DMS79 treated with DMSO at 0.1 percent for 48 hours (cell line): ENCODE results near the gene TBC1D22A.
A peak's percentile ranks its signal among the peaks of the same experiment; 100 is the strongest.

Source experiments
- DNase-seq: peaks from one replicate; lab custom pipeline; 2025; lab: John Stamatoyannopoulos, UW

Gene TBC1D22A

GRCh38 chr22:46909237-46910030 is 147.0 kb downstream of the TBC1D22A start:
- no peak for DNase-seq

GRCh38 chr22:46910624-46911023 is 148.2 kb downstream of the TBC1D22A start:
- no peak for DNase-seq

GRCh38 chr22:46911346-46911745 is 148.9 kb downstream of the TBC1D22A start:
- peak; percentile 11 for DNase-seq

DNA sequence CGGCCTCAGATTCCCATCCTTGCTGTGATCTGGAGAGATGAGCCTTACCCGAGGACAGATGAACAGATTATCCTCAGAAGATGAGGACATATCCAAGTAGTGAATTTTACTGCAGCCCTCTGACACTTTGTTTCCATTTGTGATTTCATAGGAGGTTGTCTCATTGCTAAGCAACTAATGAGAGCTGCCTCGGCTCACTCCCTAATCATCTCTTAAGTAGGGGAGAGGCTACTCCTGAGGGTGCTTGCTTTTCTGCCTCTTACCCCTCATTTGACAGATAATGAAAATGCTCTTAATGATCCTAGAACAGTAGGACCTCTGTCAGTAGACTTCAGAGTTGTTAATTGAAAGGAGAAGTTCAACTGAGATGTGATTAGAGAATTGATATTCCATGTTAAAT is 150.9 kb downstream of the TBC1D22A start:
- DNase-seq = peak; percentile 36

DNA sequence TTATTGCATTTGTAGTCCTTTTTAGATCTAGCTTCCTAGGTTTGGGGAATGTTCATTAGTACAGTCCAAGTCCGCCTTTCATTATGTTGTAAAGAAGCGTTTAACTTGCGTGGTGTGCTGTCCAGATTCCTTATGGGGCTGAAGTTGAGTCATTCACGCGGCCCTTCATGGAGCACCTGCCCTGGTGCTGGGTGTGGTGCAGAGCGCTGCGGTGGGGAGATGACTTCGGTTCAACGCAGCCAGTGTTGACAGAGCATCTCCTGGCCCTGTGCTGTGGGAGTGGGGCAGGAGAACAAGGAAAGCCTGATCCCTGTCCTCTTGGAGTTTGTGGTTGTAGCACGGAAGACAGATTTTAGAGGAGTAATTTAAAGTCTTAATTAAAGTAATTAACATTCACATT is 152.0 kb downstream of the TBC1D22A start:
- no peak for DNase-seq

DNA sequence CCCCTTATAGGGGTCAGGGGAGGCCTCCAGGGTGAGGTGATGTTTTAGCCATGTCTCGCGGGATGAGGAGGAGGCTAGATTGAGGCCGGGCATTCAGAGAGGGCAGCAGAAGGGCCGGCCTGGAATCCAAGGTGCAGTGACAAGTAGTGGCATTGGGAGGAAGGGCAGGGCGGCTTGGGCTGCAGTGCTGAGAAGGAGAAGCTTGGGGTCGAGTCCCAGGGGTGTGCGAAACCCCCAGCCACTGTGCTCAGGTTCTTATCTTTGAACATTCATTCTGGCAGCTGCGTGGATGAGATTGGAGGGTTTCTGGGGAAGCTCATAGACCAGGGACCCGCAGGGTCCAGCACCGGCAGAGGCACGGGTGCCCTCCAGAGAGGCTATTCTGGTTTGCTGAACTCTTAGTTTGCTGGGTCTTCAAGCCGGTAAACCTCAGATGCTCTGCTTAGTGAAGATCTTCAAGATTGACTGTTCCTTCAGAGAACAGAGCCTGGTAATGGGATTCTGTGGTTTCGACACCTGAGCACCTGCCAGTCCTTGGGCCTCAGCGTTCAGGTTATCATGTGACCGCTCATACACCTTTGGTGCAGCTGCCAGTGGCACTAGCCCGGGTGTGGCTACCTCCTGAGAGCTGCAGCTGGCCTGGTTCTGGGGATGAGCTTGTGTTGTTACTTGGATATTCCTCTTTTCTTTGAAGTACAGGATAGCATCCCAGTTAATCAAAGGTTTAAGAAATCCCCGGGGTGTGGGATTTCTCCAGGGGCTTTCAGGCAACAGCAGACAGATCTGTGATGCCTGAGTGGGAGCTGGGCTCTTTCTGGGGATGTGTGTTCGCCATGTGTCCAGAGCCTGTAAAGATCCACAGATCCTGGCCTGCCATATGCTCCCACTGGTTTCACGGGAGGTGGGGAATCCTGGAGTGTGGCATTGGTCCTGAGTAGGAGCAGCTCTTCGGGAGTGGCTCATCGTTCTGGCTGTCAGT is 152.8 kb downstream of the TBC1D22A start:
- DNase-seq = peak; percentile 68

GRCh38 chr22:46915950-46916730 is 153.7 kb downstream of the TBC1D22A start:
- DNase-seq = no peak

DNA sequence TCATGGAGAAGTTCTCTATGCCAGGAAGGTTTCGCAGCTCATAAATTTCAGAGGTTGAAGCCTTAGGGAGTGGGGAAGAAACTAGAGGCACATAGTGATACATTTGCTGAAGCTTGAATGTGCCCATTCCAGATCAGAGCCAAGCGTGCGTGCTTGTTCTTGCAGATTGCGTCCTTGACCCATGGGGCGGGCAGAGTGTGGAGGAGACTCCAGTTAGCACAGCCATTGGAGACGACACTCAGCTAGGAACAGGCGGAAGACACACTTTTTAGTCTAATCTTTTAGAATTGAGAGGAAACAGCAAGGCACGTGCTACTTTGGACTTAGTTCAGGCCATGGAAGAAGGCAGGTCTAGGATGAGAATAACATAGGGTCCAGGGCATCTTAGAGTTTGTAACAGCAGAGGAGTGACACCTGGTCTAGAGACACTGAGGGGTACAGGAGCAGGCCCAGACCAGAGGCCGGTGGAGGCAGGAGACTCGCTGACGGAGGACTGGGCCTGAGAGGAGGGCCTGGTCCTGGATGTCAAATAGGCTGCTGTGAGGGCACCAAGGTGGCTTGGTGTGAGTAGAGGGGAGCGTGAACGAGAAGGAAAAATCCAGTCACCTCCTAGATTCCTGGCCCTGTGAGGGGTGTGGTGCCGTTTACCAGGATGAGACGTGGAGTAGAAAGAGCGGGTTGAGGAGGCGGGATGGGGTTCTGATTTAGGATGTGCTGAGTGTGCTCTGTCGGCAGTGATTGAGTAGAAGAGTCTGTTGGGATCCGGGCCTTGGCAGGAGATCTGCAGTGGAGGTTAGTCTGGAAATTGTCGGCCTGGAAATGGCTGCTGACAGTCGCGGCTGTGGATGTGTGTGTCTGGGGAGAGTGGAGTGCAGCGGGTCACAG is 154.7 kb downstream of the TBC1D22A start:
- DNase-seq = no peak

- no peak for DNase-seq
These were observed 155.3 kb downstream of the TBC1D22A start for GRCh38 chr22:46917771-46918101.

- DNase-seq = no peak
These were observed 155.7 kb downstream of the TBC1D22A start for GRCh38 chr22:46918197-46918596.

- no peak for DNase-seq
These were observed 159.6 kb downstream of the TBC1D22A start for GRCh38 chr22:46922037-46922436.

DNA sequence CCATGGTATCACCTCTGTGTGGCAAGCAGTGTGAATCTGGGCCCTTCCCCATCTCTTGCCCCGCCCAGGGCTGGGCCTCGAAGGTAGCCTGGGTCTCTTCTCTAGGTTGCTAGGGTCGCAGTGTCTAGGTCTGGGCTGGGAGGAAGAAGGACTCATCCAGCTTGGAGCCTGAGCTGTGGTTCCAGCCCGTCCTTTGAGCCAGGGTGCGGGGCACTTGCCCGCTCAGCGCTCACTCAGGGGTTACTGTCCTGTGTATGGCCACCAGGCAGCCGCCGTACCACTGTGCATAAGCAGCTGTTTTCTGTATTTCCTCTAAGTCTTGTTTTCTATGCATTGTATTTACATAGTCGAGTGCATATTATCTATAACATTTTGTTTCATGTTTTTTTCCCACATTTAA is 160.9 kb downstream of the TBC1D22A start:
- no peak for DNase-seq

GRCh38 chr22:46925818-46926217 is 163.4 kb downstream of the TBC1D22A start:
- DNase-seq = no peak

DNA sequence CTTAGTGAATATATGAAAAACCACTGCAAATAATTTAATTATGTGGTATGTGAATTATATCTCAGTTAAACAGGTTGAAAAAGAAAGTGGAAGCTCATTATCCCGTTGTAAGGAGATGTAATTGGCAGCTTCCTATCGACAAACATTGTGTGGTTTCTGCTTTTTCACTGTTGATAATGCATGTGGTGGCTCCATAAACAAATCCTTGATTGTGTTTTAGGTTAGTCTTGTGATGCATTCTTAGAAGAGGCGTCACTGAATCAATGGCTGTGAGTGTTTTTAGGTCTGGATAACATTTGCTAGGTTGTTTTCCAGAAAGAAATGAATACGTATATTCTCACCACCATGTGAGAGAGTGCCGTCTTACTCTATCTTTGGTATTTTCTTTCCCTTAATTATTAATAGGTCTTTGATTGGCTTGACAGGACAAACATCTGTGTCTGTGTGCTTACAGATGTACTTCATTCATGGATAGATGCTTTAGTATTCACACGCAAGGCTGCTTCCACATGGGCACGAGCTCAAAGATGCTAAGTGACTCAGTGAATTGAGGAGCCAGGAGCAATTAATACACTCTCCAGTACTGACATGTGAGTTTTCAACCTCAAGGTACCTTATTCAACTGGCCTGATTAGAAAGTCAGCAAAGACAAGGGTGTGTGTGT is 166.7 kb downstream of the TBC1D22A start:
- DNase-seq = no peak

- no peak for DNase-seq
These were observed 167.3 kb downstream of the TBC1D22A start for GRCh38 chr22:46929710-46930204.

GRCh38 chr22:46931414-46931813 is 169.0 kb downstream of the TBC1D22A start:
- DNase-seq = no peak

DNA sequence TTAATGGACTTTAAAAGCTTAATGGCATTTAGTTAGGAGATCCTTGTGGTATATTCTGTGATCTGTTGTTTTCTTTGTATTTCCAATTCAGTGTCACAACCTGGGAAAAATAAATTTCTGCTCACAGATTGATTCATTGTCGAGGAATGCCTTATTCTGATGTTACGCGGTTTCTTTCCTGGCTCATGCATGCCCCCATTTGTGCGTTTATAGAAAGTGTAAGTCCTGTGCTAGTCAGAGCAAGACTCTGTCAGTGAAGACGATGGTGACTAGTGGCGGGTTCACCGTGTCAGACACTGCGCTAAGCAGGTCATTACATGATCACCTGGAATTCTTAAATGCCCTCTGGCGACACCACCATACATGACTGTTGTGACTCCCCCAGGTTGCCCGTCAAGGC is 169.4 kb downstream of the TBC1D22A start:
- no peak for DNase-seq

DNA sequence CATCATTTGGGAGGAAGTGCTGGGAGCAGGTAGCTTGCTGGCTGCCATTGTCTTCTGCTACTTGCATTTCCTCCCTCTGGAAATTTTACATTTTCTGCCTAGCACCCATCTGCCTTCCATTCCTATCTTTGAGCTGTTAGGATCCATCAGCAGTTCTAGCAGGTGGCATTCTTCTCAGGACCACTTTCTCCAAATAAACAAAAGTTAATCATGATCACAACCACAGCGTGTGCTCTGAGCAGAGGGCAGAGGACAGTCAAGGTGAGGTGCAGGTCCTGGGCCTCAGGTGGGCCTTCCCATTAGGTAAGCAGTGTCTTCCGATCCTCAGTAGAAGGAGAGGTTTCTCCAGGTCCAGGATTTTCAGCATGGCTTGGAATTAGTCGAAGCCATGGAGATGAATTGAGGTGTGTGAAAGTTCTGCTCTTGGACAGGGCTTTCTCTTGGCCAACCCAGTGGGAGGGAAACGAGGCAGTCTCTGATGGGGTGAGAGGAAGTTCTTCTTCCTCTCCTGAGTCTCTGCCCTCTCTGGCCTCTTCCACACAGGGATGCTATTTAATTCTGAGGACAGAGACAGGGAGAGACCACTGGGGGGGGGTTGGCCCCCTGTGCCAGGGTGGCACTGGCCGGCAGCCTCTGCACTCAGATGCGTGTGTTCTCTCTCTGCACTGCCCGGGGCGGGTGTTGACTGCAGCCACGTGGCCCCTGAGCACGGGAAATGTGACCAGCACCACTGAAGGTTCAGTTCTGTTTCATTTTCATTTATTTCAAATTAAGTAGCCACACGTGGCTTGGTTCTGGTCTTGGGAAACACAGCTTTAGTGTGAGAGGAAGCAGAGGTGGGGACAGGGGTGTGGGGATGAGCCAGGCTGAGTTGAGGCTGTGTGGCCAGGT is 170.8 kb downstream of the TBC1D22A start:
- DNase-seq = no peak

GRCh38 chr22:46934172-46934745 is 171.8 kb downstream of the TBC1D22A start:
- DNase-seq = no peak
